Measurements from ENCODE around the gene NSMF. TPM values are rescaled to one million over a fixed set of nuclear protein-coding genes. Genes with fewer than 3 reads are reported as not detected.
"Not testable (repeated sequence)": the region's sequence is repeated elsewhere in the genome, so short reads cannot be mapped to it uniquely, and the experiment has no call there.

The NSMF gene
- total RNA-seq, 1 donor: 23.7 TPM

DNA sequence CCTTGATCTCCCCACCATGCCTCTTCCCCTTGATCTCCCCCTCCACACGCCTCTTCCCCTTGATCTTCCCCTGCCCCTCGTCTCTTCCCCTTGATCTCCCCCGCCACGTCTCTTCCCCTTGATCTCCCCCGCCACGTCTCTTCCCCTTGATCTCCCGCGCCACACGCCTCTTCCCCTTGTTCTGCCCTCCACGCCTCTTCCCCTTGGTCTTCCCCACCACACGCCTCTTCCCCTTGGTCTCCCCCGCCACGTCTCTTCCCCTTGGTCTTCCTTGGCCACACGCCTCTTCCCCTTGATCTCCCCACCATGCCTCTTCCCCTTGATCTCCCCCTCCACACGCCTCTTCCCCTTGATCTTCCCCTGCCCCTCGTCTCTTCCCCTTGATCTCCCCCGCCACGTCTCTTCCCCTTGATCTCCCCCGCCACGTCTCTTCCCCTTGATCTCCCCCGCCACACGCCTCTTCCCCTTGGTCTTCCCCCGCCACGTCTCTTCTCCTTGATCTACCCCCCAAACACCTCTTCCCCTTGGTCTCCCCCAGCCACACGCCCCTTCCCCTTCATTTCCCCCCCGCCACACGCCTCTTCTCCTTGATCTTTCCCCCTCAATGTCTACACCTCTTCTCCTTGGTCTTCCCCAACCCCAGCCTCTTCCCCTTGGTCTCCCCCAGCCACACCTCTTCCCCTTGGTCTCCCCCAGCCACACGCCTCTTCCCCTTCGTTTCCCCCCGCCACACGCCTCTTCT, 7.7 kb downstream of the NSMF start:
- peaks cover 48% of the 10 kb centered on the region for H3K4me1 ChIP-seq (ENCODE audit: insufficient read depth, low read length)
- H3K27me3 ChIP-seq (ENCODE audit: insufficient read depth, low read length); H3K9me3 ChIP-seq (ENCODE audit: low read depth, low read length); H3K4me3 ChIP-seq (ENCODE audit: low read length): not testable (repeated sequence)

DNA sequence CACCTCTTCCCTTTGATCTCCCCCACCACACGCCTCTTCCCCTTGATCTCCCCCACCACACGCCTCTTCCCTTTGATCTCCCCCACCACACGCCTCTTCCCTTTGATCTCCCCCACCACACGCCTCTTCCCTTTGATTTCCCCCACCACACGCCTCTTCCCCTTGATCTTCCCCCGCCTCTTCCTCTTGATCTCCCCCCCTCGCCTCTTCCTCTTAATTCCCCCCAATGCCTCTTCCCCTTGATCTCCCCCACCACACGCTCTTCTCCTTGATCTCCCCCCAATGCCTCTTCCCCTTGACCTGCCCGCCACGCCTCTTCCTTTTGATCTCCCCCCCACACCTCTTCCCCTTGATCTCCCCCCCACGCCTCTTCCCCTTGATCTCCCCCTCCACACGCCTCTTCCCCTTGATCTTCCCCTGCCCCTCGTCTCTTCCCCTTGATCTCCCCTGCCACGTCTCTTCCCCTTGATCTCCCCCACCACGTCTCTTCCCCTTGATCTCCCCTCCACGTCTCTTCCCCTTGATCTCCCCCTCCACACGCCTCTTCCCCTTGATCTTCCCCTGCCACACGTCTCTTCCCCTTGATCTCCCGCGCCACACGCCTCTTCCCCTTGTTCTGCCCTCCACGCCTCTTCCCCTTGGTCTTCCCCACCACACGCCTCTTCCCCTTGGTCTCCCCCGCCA, 8.5 kb downstream of the NSMF start:
- H3K4me3 ChIP-seq (ENCODE audit: low read length); H3K27me3 ChIP-seq (ENCODE audit: insufficient read depth, low read length); H3K9me3 ChIP-seq (ENCODE audit: low read depth, low read length): not testable (repeated sequence)
- H3K4me1 ChIP-seq (ENCODE audit: insufficient read depth, low read length): peaks cover 55% of the 10 kb centered on the region

GRCh38 chr9:137449931-137450538, 9.1 kb downstream of the NSMF start:
- Histone ChIP-seq H3K9me3 (ENCODE audit: low read depth, low read length) (no peaks in the 10 kb centered on the region), H3K4me3 (ENCODE audit: low read length) (no peak overlapping the region), H3K27me3 (ENCODE audit: insufficient read depth, low read length) (no peaks in the 10 kb centered on the region), H3K4me1 (ENCODE audit: insufficient read depth, low read length) (peaks cover 57% of the 10 kb centered on the region)

- no peaks in the 10 kb centered on the region for H3K27me3 ChIP-seq (ENCODE audit: insufficient read depth, low read length)
- peaks cover 53% of the 10 kb centered on the region for H3K4me1 ChIP-seq (ENCODE audit: insufficient read depth, low read length)
- no peak overlapping the region for H3K4me3 ChIP-seq (ENCODE audit: low read length)
Observed at GRCh38 chr9:137449081-137449844, 9.9 kb downstream of the NSMF start.

GRCh38 chr9:137448602-137448962, 10.6 kb downstream of the NSMF start:
- Histone ChIP-seq H3K4me1 (ENCODE audit: insufficient read depth, low read length) (peaks cover 50% of the 10 kb centered on the region), H3K4me3 (ENCODE audit: low read length) (no peak overlapping the region), H3K27me3 (ENCODE audit: insufficient read depth, low read length) (no peaks in the 10 kb centered on the region), H3K9me3 (ENCODE audit: low read depth, low read length) (no peaks in the 10 kb centered on the region)

More at GRCh38 chr9:137449081-137449844, 9.9 kb downstream of the NSMF start:
- no peaks in the 10 kb centered on the region for H3K9me3 ChIP-seq (ENCODE audit: low read depth, low read length)

GRCh38 chr9:137447722-137448601, 11.2 kb downstream of the NSMF start:
- peaks cover 44% of the 10 kb centered on the region for H3K4me1 ChIP-seq (ENCODE audit: insufficient read depth, low read length)
- no peaks in the 10 kb centered on the region for H3K27me3 ChIP-seq (ENCODE audit: insufficient read depth, low read length)
- H3K4me3 ChIP-seq (ENCODE audit: low read length): no peak overlapping the region
- no peaks in the 10 kb centered on the region for H3K9me3 ChIP-seq (ENCODE audit: low read depth, low read length)

DNA sequence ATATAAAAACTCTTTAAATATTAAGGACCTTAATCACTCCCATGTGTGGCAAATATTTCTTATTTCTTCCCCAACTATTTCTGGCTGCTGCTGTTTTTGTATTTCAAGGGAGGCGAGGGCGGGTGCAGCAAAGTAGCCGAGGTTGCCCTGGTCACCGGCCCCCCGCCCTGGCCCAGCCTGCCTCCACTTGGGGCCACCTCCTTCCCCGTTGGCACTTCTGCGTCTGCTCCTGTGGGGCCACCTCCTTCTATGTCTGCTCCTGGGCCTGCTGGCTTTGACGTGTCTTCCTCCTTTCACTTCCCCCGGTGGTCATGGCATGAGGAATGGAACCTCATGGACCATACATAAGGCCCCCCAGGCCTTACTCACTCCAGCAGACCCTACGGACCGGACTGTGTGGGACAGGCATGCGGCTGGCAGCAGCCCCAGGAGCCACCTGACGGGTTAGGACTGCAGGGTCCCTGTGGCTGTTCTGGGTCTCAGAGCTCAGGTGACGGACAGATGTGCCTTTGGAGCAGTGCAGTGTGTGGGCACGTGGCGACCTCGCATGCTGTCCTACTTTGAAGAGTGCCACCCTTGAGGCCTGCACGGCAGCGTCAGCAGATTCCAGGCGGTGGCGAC, 12.2 kb downstream of the NSMF start:
- peaks cover 34% of the 10 kb centered on the region for H3K4me1 ChIP-seq (ENCODE audit: insufficient read depth, low read length)
- H3K9me3 ChIP-seq (ENCODE audit: low read depth, low read length): no peaks in the 10 kb centered on the region
- H3K27me3 ChIP-seq (ENCODE audit: insufficient read depth, low read length): peaks cover 5% of the 10 kb centered on the region
- H3K4me3 ChIP-seq (ENCODE audit: low read length): no peak overlapping the region

DNA sequence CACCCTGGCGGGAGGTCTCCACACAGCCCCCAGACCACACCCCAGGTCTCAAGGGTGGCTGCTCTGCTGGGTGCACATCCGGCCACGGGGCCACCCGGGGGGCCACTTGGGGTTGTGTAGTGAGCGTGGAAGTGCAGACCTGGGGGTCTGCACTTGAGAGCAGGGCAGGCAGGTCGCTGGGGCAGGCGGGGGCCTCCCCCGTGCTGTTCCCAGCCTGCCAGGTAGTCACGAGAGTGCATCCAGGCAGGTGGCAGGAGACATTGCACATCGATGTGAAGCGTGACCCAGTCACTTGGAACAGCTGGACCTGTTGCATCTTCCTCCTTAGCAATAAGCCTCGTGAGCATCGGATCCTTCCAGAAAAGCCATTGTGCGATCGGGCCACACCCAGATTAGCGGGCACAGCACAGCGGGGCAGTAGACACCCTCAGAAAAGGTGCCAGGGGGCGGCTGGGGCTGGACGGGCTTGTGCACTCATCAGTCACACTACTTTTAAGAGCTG, 13.2 kb downstream of the NSMF start:
- Histone ChIP-seq H3K27me3 (ENCODE audit: insufficient read depth, low read length) (peaks cover 6% of the 10 kb centered on the region), H3K4me3 (ENCODE audit: low read length) (no peak overlapping the region), H3K4me1 (ENCODE audit: insufficient read depth, low read length) (peaks cover 33% of the 10 kb centered on the region), H3K9me3 (ENCODE audit: low read depth, low read length) (no peaks in the 10 kb centered on the region)

GRCh38 chr9:137445275-137445807, 13.8 kb downstream of the NSMF start:
- Histone ChIP-seq H3K4me3 (ENCODE audit: low read length) (no peak overlapping the region), H3K9me3 (ENCODE audit: low read depth, low read length) (no peaks in the 10 kb centered on the region), H3K4me1 (ENCODE audit: insufficient read depth, low read length) (peaks cover 33% of the 10 kb centered on the region), H3K27me3 (ENCODE audit: insufficient read depth, low read length) (peaks cover 6% of the 10 kb centered on the region)

DNA sequence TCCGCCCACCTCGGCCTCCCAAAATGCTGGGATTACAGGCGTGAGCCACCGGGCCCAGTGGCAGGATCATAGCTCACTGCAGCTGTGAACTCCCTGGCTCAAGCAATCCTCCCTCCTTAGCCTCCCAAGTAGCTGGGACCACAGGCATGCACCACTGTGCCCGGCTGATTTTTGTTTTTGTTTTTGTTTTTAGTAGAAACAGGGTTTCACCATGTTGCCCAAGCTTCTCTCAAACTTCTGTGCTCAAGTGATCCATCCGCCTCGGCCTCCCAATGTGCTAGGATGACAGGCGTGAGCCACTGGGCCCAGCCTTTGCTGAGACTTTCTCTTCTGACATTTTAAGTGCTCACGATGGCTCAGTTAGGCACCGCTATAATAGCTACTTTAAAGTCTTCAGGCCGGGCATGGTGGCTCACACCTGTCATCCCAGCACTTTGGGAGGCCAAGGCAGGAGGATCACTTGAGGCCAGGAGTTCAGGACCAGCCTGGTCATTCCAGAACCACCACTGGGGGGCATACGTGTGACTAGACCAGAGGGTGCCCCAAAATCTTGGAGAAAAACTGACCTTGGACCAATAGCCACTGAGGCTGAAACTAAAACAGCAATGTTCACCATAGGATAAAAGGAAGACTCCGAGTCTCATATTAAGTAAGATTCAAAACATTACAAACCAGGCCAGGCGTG, 14.9 kb downstream of the NSMF start:
- Histone ChIP-seq H3K27me3 (ENCODE audit: insufficient read depth, low read length) (peaks cover 6% of the 10 kb centered on the region), H3K4me3 (ENCODE audit: low read length) (no peak overlapping the region), H3K9me3 (ENCODE audit: low read depth, low read length) (no peaks in the 10 kb centered on the region), H3K4me1 (ENCODE audit: insufficient read depth, low read length) (peaks cover 27% of the 10 kb centered on the region)

DNA sequence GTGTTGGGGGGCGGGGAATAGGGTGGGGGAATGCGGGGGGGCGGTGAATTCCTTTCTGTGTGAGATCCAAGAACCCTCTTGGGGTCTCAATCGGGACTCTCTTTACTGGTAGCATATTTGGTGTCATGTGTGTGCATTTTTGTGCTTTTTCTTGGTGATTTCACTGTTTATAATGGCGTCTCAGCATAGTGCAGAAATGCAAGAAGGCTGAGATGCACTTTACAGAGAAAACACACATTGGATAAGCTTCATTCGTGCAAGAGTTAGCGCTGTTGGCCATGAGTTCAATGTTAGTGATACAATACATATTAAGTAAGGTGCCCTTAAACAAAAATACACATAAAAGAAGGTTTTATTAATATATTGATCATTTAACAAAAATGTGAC, 17.2 kb downstream of the NSMF start:
- Histone ChIP-seq H3K4me1 (ENCODE audit: insufficient read depth, low read length) (peaks cover 22% of the 10 kb centered on the region), H3K4me3 (ENCODE audit: low read length) (no peak overlapping the region), H3K9me3 (ENCODE audit: low read depth, low read length) (no peaks in the 10 kb centered on the region), H3K27me3 (ENCODE audit: insufficient read depth, low read length) (peaks cover 6% of the 10 kb centered on the region)

- H3K9me3 ChIP-seq (ENCODE audit: low read depth, low read length): no peaks in the 10 kb centered on the region
- H3K4me3 ChIP-seq (ENCODE audit: low read length): no peak within 1 kb of the TSS
- H3K4me1 ChIP-seq (ENCODE audit: insufficient read depth, low read length): peaks cover 17% of the 10 kb centered on the region
- H3K27me3 ChIP-seq (ENCODE audit: insufficient read depth, low read length): peaks cover 6% of the 10 kb centered on the region
Observed at GRCh38 chr9:137441289-137441934, 17.7 kb downstream of the NSMF start, which contains the start of gene ENTPD8. ENTPD8 (minus strand) TSS chr9:137441357; CDS start chr9:137438285, 3,072 bp downstream.

Data from mononuclear cell (primary cell).